Measurements from ENCODE around the gene HSD3B7. TPM values are rescaled to one million over a fixed set of nuclear protein-coding genes. Genes with fewer than 3 reads are reported as not detected.
"Not testable (repeated sequence)": the region's sequence is repeated elsewhere in the genome, so short reads cannot be mapped to it uniquely, and the experiment has no call there.

The HSD3B7 gene
- total RNA-seq, 1 experiment from 2014 or later, result 8.2 TPM

DNA sequence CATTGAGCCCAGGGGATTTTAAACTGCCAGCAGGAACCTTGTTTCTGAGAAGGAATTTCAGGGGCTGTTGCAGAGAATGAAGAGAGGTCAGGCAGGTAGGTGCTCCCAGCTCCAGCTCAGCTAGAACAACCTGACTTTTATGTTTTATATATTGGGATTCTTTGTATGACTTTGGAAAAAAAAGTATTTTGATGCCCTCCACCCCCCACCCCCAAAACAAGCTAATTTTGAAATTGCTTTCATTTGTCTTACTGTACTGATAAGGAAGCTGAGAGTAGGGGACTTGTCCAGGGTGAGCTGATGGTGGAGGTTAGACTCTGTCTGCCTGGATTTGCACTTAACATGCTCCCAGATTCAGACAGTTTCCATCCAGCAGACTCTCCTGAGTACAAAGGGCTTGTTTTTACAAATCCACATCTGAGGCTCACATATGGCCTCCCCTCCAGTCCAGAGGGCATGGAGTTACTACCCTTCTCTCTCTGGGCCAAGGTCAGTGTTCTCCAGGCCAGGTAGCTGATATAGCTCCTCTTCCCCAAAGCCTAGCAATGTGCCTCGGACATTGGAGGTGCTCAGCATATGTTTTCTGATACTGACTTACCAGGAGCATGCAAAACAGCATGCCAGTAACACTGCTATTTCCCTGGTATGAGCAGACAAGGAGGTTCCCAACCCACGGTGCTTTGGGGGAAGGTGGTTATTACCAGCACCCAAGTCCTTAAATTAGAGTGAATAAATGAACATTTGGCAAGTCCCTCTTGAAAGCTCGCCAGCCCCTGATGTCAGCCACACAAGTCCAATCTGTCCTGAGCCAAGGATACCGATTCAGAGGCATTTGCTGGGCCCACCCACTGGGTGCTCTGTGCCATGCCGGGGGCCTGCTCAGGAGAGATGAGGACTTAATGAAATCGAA lies 14.1 kb downstream of the HSD3B7 start:
- no peak for DNase-seq (ENCODE audit: low read depth)

DNA sequence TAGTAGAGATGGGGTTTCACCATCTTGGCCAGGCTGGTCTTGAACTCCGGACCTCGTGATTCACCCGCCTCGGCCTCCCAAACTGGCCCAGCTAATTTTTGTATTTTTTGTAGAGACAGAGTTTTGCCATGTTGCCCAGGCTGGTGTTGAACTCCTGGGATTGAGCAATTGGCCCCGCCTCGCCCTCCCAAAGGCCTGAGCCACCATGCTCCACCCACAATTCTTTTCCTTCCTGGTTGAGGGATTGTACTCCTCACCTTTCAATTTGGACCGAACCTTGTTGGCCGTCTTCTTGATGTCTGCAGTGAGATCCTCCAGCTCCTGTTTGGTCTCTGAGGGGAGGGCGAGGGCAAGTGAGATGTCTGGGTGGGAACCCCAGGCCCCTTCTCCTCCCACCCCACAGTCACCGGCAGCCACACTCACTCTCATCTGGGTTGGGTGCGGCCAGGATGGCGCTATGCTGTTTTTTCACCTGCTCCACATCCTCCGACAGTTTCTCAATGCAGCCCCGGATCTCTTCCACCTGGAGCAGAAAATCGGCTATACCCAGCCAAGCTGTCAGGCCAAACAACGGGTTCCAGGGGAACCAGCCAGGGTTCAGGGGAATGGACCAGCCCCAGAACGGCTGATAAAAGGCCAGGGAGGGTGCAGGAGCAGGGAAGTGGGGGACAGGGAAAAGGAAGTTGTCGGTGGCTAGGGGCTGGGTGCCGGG lies 15.8 kb downstream of the HSD3B7 start:
- DNase-seq (ENCODE audit: low read depth), result no peak

DNA sequence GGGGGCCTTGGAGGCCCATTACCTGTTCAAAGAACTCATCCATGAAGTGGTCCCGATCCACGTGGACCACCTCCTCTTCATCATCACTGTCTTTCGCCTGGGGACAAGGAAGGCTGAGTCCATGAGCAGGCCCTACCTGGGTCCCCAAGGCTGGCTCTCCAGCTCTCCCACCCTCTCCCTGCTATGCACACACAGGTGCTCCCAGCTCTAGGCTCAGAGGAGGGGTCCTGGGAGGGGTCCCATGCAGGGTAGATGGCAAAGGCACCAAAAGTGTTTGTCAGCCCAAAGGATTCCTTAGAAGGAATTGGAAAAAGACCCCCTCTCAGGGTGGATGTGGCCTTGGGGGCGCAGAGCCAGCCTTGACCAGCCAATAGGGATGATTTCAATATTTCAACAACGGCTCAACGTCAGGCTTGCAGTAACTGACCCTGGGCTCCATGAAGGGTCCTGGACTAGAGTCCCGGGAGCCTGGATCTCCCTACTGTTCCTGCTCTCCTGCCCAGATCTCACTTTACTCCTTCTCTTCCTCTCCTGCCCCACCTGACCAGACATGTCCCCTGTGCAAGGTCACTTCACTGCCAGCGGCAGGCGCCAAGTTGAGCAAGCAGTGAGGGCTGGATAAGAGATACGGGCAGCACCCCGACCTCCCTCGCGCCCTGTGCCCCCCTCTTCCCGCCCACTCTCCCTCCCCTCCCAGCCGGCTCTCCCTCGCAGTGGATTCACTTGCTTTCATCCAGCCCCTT lies 16.7 kb downstream of the HSD3B7 start:
- DNase-seq (ENCODE audit: low read depth), result no peak

DNA sequence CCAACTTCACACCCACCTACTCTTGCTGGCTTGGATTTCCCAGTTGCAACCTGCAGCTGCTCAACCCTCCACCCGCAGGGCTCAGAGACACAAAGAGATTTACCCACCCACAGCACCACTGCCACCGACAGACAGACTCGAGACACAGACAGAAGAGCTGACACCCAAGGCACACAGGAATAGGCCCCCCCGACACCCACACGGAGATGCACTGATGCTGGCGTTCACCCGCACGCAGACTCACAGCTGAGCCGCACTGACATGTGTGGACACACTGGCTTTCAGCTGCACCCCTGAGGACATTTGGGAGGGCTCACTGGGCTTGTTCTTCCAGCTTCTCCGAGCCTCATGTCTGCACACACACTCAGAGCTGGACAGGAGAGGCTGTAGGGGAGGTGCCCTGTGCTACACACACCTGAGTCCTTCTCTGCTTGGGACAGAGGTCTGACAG lies 17.3 kb downstream of the HSD3B7 start:
- DNase-seq (ENCODE audit: low read depth), result no peak

DNA sequence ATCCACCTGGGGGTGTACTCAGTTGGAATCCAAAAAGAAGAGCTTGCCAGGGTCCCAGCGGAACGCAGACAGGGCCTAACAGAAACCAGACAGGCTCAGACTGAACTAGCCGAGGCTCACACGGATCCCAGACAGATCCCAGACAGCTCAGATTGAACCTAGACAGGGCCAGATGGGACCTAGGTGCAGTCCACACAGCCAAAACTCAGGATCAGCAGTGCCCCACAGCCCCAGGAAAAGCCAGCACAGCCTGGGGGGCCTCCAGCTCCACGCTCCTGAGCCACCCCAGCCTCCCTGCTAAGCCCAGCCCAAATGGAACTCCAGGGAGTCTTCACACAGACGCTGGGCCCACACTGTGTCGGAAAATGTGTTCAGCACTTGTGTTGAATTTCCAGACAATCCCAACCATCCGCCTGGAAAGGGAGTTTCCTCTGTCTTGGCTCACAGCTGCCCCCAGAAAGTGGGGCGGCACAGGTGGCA lies 17.9 kb downstream of the HSD3B7 start:
- no peak for DNase-seq (ENCODE audit: low read depth)

DNA sequence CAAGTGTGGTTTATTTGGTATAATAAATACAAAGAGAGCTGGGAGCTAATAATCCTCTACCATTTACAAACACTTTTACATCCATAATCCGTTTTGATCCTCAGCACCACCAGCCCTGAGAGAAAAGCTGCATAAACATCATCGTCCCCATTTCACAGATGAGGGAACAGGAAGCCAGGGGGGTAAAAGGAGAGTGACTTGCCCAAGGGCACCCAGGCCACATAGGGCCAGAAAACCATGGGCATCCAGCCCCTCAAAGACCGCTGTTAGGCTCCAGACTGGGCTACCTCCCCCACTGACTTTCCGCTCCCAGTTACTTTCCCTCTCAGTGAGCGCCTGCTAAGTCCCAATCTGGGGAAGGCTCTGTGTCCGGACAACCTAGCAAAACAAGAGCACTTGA lies 18.7 kb downstream of the HSD3B7 start:
- DNase-seq (ENCODE audit: low read depth), result no peak

DNA sequence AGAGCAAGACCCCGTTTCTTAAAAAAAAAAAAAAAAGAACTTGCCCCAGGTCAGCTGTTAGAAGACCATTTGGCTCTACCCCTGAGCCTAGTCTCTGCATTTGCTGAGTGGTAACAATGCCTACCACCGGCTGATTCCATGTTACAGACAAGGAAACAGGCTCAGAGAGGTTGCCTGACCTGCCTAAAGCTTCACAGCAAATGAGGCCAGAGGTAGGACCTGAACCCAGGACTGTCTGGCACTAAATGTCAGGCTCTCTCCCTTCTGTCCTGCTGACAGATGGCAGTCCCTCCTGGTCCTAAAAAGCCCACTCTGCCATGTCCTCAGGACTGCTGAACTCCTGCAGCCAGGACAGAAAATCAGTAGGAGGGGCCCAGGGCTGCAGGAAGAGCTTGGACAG lies 19.7 kb downstream of the HSD3B7 start:
- no peak for DNase-seq (ENCODE audit: low read depth)

DNA sequence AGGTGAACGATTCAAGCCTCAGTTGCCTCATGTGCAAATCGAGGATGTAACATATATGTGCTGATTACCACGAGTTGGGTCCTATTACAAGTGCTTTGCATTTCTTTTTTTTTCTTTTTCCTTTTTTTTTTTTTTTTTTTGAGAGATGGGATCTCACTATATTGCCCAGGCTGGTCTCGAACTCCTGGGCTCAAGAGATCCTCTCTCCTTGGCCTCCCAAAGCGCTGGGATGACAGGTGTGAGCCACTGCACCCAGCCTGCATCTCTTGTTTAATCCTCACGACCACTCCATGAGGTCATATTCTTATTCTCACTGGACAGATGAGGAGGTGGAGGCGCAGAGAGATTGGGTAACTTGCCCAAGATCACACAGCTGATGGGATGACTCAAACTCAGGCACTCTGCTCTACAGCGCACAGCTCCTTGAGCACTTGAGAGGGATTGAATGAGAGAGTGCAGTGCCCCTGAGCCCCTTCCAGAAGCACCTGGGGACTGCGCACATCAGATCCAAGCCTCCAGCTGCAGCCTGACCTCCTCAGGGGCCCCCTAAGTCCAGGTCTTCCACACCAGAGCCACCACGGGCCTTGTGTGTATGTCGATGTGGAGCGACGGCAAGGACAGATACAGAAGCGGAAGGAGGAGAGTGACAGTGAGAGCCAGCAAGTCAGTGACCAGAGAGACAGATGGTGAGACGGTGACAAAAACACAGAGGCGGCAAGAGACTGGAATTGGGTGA lies 20.5 kb downstream of the HSD3B7 start:
- no peak for DNase-seq (ENCODE audit: low read depth)

DNA sequence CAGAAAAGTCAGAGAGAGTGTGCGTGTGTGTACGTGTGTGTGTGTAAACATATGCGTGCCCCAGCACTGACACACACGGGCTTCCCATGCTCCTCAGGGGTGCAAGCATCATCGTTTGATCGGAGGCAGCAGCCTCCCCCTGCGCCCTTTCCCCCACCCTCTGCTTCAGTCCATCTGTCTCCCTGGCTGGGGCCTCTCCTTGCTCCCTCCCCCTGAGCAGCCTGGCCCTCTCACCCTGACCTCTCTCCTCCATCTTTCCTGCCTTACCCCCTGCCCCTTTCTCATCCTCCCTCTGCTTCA lies 21.0 kb downstream of the HSD3B7 start:
- DNase-seq (ENCODE audit: low read depth), result no peak

DNA sequence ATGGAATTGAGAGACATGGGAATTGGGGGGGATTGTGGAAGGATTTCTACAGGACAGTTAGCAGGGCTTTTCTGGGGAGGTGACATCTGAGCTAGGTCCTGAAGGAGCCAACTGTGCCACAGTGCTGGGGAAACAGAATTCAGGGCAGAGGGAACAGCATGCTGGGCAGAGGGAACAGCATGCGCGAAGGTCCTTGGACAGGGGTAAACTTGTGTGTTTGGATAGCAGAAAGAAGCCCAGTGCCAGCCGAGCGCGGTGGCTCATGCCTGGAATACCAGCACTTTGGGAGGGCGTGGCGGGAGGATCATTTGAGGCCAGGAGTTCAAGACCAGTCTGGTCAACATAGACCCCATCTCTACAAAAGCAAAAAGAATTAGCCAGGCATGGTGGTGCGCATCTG lies 21.6 kb downstream of the HSD3B7 start:
- no peak for DNase-seq (ENCODE audit: low read depth)

DNA sequence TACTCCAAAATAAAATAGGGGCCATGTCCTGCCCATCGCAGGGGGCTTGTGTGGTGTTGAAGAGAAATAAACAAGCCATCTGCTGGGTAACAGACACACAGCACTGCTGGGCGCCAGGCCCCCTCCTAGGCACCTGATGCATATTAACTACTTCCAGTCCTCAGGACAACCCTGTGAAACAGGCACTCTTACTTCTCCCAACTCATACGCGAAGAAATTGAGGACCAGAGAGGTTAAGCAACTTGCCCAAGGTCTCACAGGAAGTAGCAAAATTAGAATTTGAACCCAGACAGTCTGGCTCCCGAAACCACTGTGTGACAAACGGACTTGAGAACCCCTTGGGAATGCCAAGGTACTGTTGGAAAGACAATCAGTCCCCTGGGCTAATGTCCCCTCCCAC lies 22.7 kb downstream of the HSD3B7 start:
- no peak for DNase-seq (ENCODE audit: low read depth)

DNA sequence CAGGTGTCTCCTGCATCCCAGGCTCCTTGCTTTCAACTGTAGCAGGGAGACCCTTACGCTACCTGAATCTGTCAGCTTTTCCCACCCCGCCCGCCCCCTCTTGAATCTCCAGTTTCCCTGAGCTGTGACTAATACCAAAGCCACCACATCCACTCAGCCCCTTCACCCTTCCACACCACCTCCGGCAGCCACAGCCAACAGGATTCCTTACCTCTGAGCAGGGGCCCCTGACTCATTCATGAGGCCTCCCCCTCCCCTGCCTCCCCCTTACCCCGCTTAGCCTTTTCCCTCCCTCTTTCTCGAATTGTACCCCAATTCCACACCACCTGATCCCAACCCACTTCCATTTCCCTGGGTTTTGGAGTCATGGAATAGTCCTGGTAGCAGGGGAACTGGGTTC lies 23.1 kb downstream of the HSD3B7 start:
- peak; percentile 92 for DNase-seq (ENCODE audit: low read depth)

DNA sequence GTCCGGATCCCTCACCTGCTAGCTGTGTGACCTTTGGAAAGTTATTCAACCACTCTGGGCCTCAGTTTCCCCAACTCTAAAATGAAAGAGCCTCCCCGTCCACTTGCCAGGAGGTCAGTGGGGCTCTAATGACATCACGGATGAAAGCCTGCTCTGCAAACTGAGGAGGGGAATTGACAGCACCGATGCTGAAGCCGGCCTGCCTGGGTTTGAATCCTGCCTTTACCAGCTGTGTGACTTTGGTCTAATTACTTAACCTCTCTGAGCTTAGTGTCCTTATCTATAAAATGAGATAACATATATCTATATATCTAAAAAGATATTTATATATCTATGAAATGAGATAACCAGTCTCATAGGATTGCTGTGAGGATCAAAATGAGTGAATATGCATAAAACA lies 23.5 kb downstream of the HSD3B7 start:
- DNase-seq (ENCODE audit: low read depth), result no peak

DNA sequence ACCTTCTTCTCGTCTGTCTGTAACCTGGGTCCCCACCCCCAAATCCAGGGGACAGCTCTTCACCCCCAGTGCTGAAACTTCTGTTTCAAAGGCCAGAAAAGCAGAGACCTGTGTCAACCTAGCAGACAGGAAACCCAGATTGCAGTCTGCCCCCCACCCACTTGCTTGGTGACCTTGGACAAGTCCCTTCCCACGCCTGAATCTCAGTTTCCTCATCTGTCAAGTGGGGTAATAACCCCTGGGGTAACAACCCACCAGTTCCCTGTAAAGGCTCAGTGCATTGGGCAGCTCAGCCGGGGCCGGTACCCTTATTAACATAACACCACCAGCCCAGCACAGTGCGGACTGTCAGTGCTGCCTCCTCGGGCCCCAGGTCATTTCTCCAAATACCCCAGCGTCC lies 24.1 kb downstream of the HSD3B7 start:
- DNase-seq (ENCODE audit: low read depth), result no peak

DNA sequence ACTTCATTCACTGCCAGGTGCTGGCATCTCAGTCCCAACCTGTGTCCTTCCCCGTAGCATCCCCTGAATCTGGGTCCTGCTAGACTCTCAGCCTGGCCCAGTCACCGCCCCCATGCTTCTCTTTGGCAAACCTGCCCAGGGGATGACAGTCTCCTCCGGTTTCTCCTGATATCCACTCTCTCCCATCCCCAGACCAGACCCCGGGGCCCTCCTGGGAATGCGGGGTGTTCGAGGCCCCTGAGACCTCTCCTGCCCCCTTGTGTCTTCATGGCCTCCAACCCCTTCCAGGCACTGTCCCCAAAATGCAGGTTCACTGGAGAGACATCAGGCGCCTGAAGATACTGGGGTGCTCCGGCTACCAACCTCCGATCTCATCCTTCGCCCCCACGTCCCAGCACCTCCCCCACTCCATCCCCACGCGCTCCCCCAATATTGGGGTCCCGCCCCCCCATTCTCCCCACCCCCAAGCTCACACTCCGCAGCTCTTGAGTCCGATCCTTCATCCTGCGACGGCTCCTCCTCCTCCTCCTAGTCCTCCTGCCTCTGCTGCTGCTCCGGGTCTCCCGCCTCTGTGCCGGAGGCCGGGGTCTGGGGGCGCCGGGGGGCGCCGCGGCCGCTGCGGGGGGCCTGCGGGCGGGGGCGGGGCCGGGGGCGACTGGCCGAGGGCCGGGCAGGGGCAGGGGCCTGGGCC lies 25.0 kb downstream of the HSD3B7 start:
- DNase-seq (ENCODE audit: low read depth), result no peak

DNA sequence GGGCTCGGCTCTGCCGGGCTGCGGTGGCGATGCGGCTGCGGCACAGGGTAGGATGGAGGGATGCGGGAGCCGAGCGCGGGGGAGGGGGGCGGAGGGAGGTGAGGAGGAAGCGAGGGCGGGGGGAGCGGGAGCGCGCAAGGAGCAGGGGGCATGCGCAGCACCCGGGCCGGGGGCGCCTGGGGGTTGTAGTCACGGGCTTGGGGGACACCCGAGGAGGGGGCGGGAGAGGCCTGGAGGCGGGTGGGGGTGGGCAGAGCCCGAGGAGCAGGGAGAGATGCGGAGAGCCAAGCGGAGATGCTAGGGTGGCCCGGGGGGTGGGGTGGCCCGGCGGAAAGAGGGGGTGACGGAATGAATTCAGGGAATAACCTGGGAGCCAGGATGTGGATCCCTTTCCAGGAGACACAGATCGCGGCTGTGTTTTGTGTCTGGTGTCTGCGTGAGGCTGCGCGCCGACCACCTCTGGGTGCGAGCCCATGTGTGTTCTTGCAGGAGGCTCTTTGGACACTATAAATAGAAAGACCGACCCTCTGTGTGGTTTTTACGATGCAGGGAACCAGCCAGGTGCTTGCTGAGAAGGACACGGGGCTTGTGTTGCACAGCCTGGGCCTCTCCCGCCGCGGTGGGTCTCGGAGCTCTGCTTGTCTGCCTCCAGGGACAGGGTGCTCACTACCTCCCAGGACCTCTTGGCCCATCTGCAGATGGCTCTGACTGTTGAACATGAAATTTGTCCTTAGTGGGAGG lies 25.7 kb downstream of the HSD3B7 start, which contains the start of gene STX1B:
Gene STX1B, minus strand, starts transcription at position 54 of the 741 bp plus-strand sequence. CDS start 242 bp downstream, outside the sequence.
- no peak for DNase-seq (ENCODE audit: low read depth)

DNA sequence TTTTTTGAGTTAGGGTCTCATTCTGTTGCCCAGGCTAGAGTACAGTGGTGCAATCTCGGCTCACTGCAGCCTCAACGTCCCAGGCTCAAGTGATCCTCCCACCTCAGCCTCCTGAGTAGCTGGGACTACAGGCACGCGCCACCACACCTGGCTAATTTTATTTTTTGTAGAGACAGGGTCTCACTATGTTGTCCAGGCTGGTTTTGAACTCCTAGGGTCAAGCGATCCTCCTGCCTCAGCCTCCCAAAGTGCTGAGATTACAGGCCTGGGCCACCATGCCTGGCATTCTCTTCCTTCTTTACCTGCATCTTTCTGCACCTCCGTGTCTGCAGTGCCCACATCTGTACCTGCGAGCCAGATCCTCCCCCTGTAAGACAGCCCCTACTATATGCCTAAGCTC lies 26.8 kb downstream of the HSD3B7 start:
- not testable (repeated sequence) for DNase-seq (ENCODE audit: low read depth)

DNA sequence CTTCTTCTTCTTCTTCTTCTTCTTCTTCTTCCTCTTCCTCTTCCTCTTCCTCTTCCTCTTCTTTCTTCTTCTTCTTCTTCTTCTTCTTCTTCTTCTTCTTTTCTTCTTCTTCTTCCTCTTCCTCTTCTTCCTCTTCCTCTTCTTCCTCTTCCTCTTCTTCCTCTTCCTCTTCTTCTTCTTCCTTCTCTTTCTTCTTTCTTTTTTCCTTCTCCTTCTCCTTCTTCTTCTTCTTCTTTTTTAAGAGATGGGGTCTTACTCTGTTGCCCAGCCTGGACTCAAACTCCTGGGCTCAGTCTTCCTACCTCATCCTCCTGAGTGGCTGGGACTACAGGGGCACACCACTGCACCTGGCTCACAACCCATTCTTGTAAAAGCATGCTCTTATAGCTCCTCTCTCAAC lies 28.3 kb downstream of the HSD3B7 start:
- DNase-seq (ENCODE audit: low read depth), result not testable (repeated sequence)

DNA sequence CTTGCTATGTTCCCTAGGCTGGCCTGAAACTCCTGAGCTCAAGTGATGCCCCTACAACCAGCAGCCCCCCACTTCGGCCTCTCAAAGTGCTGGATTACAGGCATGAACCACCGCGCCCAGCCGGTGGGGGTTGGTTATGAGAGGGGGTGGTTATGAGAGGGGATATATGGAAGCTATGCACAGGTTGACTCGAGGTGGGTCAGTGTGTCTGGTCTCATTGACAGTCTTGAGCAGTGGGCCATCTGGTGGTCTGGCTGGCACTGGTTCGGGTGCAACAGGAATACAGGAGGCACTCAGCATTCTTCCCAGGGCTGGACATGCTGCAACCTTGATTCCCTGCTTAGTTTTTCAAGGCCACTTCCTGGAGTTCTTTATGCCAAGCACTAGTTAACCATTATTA lies 31.0 kb downstream of the HSD3B7 start:
- DNase-seq (ENCODE audit: low read depth), result no peak

DNA sequence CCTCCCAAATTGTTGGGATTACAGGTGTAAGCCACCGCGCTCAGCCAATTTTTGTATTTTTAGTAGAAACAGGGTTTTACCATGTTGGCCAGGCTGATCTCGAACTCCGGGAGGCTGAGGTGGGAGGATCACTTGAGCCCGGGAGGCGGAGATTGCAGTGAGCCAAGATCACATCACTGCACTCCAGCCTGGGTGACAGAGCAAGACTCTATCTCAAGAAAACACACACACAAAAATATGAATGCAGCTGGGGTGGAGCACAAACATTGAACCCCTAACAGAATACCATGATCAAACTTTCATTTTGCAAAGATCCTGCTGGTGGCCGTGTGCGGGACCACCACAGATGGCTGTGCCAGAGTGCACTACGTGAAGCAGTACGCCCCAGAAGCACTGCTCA lies 32.7 kb downstream of the HSD3B7 start:
- DNase-seq (ENCODE audit: low read depth), result not testable (repeated sequence)

Data from M059J (cell line).